ENCODE results near the gene CDH4. TPM values are rescaled to one million over a fixed set of nuclear protein-coding genes. Genes with fewer than 3 reads are reported as not detected.

Gene CDH4
- total and polyA plus RNA-seq, 2 donors (not counting 3 experiments of a cell fraction or from before 2014, with no cell fraction given), result 0.17 to 0.51 TPM

DNA sequence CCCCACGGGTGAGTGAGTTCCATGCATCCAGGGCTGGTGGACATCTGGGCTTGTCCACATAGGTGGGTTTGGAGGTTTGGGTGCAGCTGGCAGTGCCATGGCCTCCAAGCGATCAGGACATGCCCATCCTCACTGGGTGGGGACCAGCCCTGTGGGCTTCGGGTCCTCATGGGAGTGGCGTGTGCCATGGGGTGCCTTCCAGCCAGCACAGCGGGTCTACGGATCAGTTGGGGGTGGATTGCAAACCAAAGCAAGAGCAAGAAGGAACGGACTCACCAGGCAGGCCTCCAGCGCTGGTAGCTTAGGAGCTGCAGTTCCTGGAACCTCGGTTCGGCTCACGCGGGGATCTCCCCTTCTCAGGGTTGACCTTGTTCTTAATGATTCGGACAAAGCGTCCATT, 449.3 kb downstream of the CDH4 start:
- Histone ChIP-seq H3K36me3 (ENCODE audit: control insufficient read depth in 2 of 2, extremely low read depth in 1 of 2, insufficient read depth in 2 of 2, low read length in 2 of 2) (no peaks in the 10 kb centered on the region), H2AFZ (ENCODE audit: low read depth, low read length) (no peak overlapping the region), H3K9ac (replicated peaks; ENCODE audit: extremely low read depth, insufficient read depth, low read length) (no peak overlapping the region), H3K4me3 (replicated peaks in 1 of 3; ENCODE audit: insufficient read depth in 1 of 3, low read depth in 1 of 3, low read length in 3 of 3) (no peak overlapping the region), H3K4me2 (ENCODE audit: insufficient read depth, low read length) (no peak overlapping the region), H3K79me2 (ENCODE audit: control insufficient read depth, insufficient read depth, low read length) (no peaks in the 10 kb centered on the region), H4K20me1 (replicated peaks; ENCODE audit: control insufficient read depth, extremely low read depth, insufficient read depth, low read length) (no peaks in the 10 kb centered on the region), H3K27me3 (ENCODE audit: control insufficient read depth in 2 of 2, insufficient read depth in 2 of 2, low read length in 2 of 2) (no peaks in the 10 kb centered on the region), H3K9me3 (replicated peaks; ENCODE audit: control insufficient read depth, insufficient read depth, low read length) (no peaks in the 10 kb centered on the region), H3K4me1 (ENCODE audit: control insufficient read depth, extremely low read depth, insufficient read depth, low read length) (no peaks in the 10 kb centered on the region), H3K9me1 (replicated peaks; ENCODE audit: control insufficient read depth, extremely low read depth, insufficient read depth, low read length) (no peaks in the 10 kb centered on the region), H3K27ac (ENCODE audit: insufficient read depth, low read depth, low read length) (no peak overlapping the region)
- POLR2A ChIA-PET, result no interaction called here
- BruUV-seq (replicated peaks), result no TSS peak
- intact Hi-C loops (cut with micrococcal nuclease), result no loop called here
- FAIRE-seq, result no peak
- TF ChIP-seq POLR2AphosphoS5 (IDR thresholded peaks at IDR 0.05; ENCODE audit: insufficient read depth, low read depth, low read length) (no peak), MYC (IDR thresholded peaks at IDR 0.05; ENCODE audit: low read depth, low read length) (no peak), EZH2 (IDR thresholded peaks at IDR 0.05; ENCODE audit: borderline replicate concordance, low read depth, low read length, severe bottlenecking) (no peak), FOS (IDR thresholded peaks at IDR 0.05; ENCODE audit: borderline replicate concordance, insufficient read depth, low read length) (no peak), JUN (IDR thresholded peaks at IDR 0.05; ENCODE audit: borderline replicate concordance, insufficient read depth, insufficient read length, low read depth) (no peak), GATA2 (IDR thresholded peaks at IDR 0.05; ENCODE audit: insufficient read depth, insufficient read length, low read depth, low read length) (no peak), POLR2A (IDR thresholded peaks at IDR 0.05; ENCODE audit: low read depth, low read length) (no peak)
- TF ChIP-seq, protein P1, sequence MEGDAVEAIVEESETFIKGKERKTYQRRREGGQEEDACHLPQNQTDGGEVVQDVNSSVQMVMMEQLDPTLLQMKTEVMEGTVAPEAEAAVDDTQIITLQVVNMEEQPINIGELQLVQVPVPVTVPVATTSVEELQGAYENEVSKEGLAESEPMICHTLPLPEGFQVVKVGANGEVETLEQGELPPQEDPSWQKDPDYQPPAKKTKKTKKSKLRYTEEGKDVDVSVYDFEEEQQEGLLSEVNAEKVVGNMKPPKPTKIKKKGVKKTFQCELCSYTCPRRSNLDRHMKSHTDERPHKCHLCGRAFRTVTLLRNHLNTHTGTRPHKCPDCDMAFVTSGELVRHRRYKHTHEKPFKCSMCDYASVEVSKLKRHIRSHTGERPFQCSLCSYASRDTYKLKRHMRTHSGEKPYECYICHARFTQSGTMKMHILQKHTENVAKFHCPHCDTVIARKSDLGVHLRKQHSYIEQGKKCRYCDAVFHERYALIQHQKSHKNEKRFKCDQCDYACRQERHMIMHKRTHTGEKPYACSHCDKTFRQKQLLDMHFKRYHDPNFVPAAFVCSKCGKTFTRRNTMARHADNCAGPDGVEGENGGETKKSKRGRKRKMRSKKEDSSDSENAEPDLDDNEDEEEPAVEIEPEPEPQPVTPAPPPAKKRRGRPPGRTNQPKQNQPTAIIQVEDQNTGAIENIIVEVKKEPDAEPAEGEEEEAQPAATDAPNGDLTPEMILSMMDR (IDR thresholded peaks at IDR 0.05; ENCODE audit: extremely low read depth in 1 of 2, insufficient read depth in 1 of 2, low read depth in 1 of 2, low read length in 2 of 2), result no peak
- TF ChIP-seq, protein P2, sequence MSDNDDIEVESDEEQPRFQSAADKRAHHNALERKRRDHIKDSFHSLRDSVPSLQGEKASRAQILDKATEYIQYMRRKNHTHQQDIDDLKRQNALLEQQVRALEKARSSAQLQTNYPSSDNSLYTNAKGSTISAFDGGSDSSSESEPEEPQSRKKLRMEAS (IDR thresholded peaks at IDR 0.05; ENCODE audit: insufficient read depth, insufficient read length), result no peak
- CTCF ChIA-PET, result no interaction called here
- dilution Hi-C loops (cut with MboI; ENCODE audit: extremely low pct_ligation_motif_present, low sequenced_read_pairs), result no loop called here
- DNase-seq (ENCODE audit: low read depth, low spot score), result no peak

Data from endothelial cell of umbilical vein (primary cell).